ENCODE data around the gene RELN.

GRCh38 chr7:103949374-103949773 is 40.1 kb downstream of the RELN start:
- TF ChIP-seq POLR2A (IDR thresholded peaks at IDR 0.05) (no peak), CTCF (IDR thresholded peaks at IDR 0.05) (no peak)

Measured in thyroid gland (tissue), 4 donors.